CD14-positive monocyte (primary cell): ENCODE data around the gene CSNK1D. TPM values are rescaled to one million over a fixed set of nuclear protein-coding genes. Genes with fewer than 3 reads are reported as not detected.
A peak's percentile ranks its signal among the peaks of the same experiment; 100 is the strongest.

Source experiments
- DNase-seq, 3 donors: peaks; one replicate each; pipeline ENCODE4 v3.0.0-alpha.2; 2011 to 2022
- H2AFZ ChIP-seq: 2 replicates; pipeline ENCODE4 v1.6.0; 2012; ENCODE audit warnings: mild to moderate bottlenecking, low read depth, low read length, inconsistent platforms; ENCODE audit not compliant: insufficient read depth, poor library complexity, severe bottlenecking
- H3K27ac ChIP-seq, 2 donors: 1 replicate in 1 of 2; 2 replicates in 1 of 2; pipeline ENCODE4 v1.5.1; 2012 to 2013; ENCODE audit warnings: low read length in 2 of 2, control low read depth in 1 of 2, inconsistent platforms in 1 of 2, low read depth in 1 of 2, mild to moderate bottlenecking in 1 of 2
- H3K27me3 ChIP-seq, 2 donors: one replicate each; pipeline versions ENCODE4 v1.6.0 to v1.6.1; 2011 to 2013; ENCODE audit warnings: low read length in 2 of 2; ENCODE audit not compliant: control insufficient read depth in 2 of 2, insufficient read depth in 2 of 2
- H3K36me3 ChIP-seq, 2 donors: replicated peaks in 1 of 2; 1 replicate in 1 of 2; 2 replicates in 1 of 2; pipeline versions ENCODE4 v1.5.1 to v1.6.1; 2012 to 2013; ENCODE audit warnings: low read length in 2 of 2, control low read depth in 1 of 2, inconsistent platforms in 1 of 2, mild to moderate bottlenecking in 1 of 2; ENCODE audit not compliant: insufficient read depth in 2 of 2, control insufficient read depth in 1 of 2
- H3K4me1 ChIP-seq, 2 donors: 1 replicate in 1 of 2; 2 replicates in 1 of 2; pipeline versions ENCODE4 v1.5.1 to v1.6.1; 2012 to 2013; ENCODE audit warnings: low read length in 2 of 2, control low read depth in 1 of 2, inconsistent platforms in 1 of 2, mild to moderate bottlenecking in 1 of 2, moderate library complexity in 1 of 2; ENCODE audit not compliant: insufficient read depth in 2 of 2, control insufficient read depth in 1 of 2
- H3K4me2 ChIP-seq: replicated peaks from 2 replicates; pipeline ENCODE3; 2012; ENCODE audit warnings: low read length, moderate library complexity, mild to moderate bottlenecking; ENCODE audit not compliant: poor library complexity, severe bottlenecking; ENCODE audit errors: extremely low read depth
- H3K4me3 ChIP-seq, 3 experiments: fragments of 200-600 bp in 1 of 3; sonication (generic) in 1 of 3; replicated peaks in 1 of 3; 1 replicate in 2 of 3; 2 replicates in 1 of 3; pipeline ENCODE4 v1.5.1; 2011 to 2013; ENCODE audit warnings: low read length in 3 of 3, mild to moderate bottlenecking in 3 of 3, control low read depth in 2 of 3, low read depth in 2 of 3, inconsistent platforms in 1 of 3, moderate library complexity in 1 of 3
- H3K79me2 ChIP-seq: 2 replicates; pipeline ENCODE4 v1.6.0; 2012; ENCODE audit warnings: mild to moderate bottlenecking, control low read depth, inconsistent platforms, low read length, moderate library complexity; ENCODE audit not compliant: insufficient read depth
- H3K9ac ChIP-seq: 2 replicates; pipeline ENCODE4 v1.6.0; 2017; ENCODE audit warnings: low read length, mild to moderate bottlenecking; ENCODE audit not compliant: insufficient read depth, poor library complexity, severe bottlenecking
- H3K9me3 ChIP-seq, 2 donors: replicated peaks in 1 of 2; 1 replicate in 1 of 2; 2 replicates in 1 of 2; pipeline versions ENCODE4 v1.5.1 to v1.6.1; 2012 to 2013; ENCODE audit warnings: low read length in 2 of 2, control low read depth in 1 of 2; ENCODE audit not compliant: control insufficient read depth in 1 of 2, insufficient read depth in 1 of 2
- H4K20me1 ChIP-seq: 2 replicates; pipeline ENCODE4 v1.6.0; 2012; ENCODE audit warnings: mild to moderate bottlenecking, low read length, control low read depth, moderate library complexity; ENCODE audit not compliant: insufficient read depth
- H3K27ac Mint-ChIP-seq, 7 donors: one replicate each; pipeline ENCODE4 v1.8.0; 2020; ENCODE audit warnings: mild to moderate bottlenecking in 7 of 7, mixed read lengths in 7 of 7, moderate library complexity in 6 of 7, inconsistent platforms in 2 of 7
- H3K27me3 Mint-ChIP-seq, 3 donors: one replicate each; pipeline ENCODE4 v1.8.0; 2021 to 2022; ENCODE audit warnings: low read depth in 3 of 3, mild to moderate bottlenecking in 3 of 3, mixed read lengths in 3 of 3, moderate library complexity in 3 of 3, inconsistent platforms in 1 of 3
- H3K36me3 Mint-ChIP-seq, 2 donors: one replicate each; pipeline ENCODE4 v1.8.0; 2020; ENCODE audit warnings: mixed read lengths in 2 of 2, inconsistent platforms in 1 of 2, mild to moderate bottlenecking in 1 of 2
- H3K4me1 Mint-ChIP-seq: one replicate; pipeline ENCODE4 v1.8.0; 2020; ENCODE audit warnings: mild to moderate bottlenecking, mixed read lengths
- H3K4me3 Mint-ChIP-seq, 2 donors: one replicate each; pipeline ENCODE4 v1.8.0; 2020; ENCODE audit warnings: mild to moderate bottlenecking in 2 of 2, mixed read lengths in 2 of 2, moderate library complexity in 1 of 2
- H3K9me3 Mint-ChIP-seq, 7 donors: one replicate each; pipeline ENCODE4 v1.8.0; 2020 to 2022; ENCODE audit warnings: mixed read lengths in 7 of 7, mild to moderate bottlenecking in 6 of 7, moderate library complexity in 6 of 7, inconsistent platforms in 2 of 7
- WGBS: methylation state at CpG from one replicate; pipeline ENCODE4 v1.1.5; 2013; ENCODE audit warnings: missing lambda C conversion rate; ENCODE audit not compliant: insufficient coverage; 5-methylcytosine and 5-hydroxymethylcytosine counted together
- intact Hi-C, 2 donors: fragments of 100-400 bp; cut with micrococcal nuclease; formaldehyde crosslinking; loops; one replicate each; pipeline versions ENCODE4 v1.15.0 to v1.15.1; 2023
- polyA plus RNA-seq, 3 donors: library from polyadenylated mRNA; depleted of rRNA in 1 of 3; unstranded in 2 of 3; stranded (reverse) in 1 of 3; fragments of 300-500 nt in 2 of 3; fragments of >200 nt in 1 of 3; fragmentation: Illumina TruSeq in 2 of 3; gene quantifications; 1 replicate in 2 of 3; 2 replicates in 1 of 3; pipeline ENCODE4 v1.2.3, GENCODE V29; 2012 to 2021
- TF ChIP-seq, protein P1 (sequence below): fragments of 200-600 bp; IDR thresholded peaks from one replicate; pipeline ENCODE4 v1.8.0; 2022; ENCODE audit warnings: antibody characterized with exemption, mild to moderate bottlenecking

Gene CSNK1D
- polyA plus RNA-seq, 3 donors: 47.0 to 299 (median 60.9) TPM

- WGBS: 22% methylated on average over 23 of the region's 27 CpGs
- Histone ChIP-seq H3K79me2 (peaks cover 88% of the 10 kb centered on the region), H3K36me3 (peaks cover 60 to 68% of the 10 kb centered on the region in 2 donors), H2AFZ (no peak overlapping the region), H4K20me1 (peaks cover 100% of the 10 kb centered on the region), H3K9ac (peak overlapping the region; percentile 43), H3K4me2 (peak overlapping the region; percentile 70), H3K4me1 (peaks cover 72 to 76% of the 10 kb centered on the region in 2 donors), H3K27ac (peak overlapping the region; percentile 63 to 74), H3K27me3 (no peaks in the 10 kb centered on the region), H3K9me3 (no peaks in the 10 kb centered on the region), H3K4me3 (peak overlapping the region in 1 of 3 experiments; percentile 55)
- Mint-ChIP-seq H3K4me3 (peak overlapping the region; percentile 37 to 69), H3K27ac (peak overlapping the region; percentile 80 to 93 (median 87)), H3K4me1 (peaks cover 81% of the 10 kb centered on the region), H3K27me3 (peaks cover 0 to 6% (median 0%) of the 10 kb centered on the region in 3 donors), H3K36me3 (peaks cover 48 to 60% of the 10 kb centered on the region in 2 donors), H3K9me3 (no peaks in the 10 kb centered on the region)
- peak; percentile 89 to 96 (median 94) for DNase-seq
- intact Hi-C loops: loop anchor here (5.0 kb wide), 2 partner anchors 34 to 81 kb away; no protein-coding TSS in a partner anchor
- TF ChIP-seq, protein P1, sequence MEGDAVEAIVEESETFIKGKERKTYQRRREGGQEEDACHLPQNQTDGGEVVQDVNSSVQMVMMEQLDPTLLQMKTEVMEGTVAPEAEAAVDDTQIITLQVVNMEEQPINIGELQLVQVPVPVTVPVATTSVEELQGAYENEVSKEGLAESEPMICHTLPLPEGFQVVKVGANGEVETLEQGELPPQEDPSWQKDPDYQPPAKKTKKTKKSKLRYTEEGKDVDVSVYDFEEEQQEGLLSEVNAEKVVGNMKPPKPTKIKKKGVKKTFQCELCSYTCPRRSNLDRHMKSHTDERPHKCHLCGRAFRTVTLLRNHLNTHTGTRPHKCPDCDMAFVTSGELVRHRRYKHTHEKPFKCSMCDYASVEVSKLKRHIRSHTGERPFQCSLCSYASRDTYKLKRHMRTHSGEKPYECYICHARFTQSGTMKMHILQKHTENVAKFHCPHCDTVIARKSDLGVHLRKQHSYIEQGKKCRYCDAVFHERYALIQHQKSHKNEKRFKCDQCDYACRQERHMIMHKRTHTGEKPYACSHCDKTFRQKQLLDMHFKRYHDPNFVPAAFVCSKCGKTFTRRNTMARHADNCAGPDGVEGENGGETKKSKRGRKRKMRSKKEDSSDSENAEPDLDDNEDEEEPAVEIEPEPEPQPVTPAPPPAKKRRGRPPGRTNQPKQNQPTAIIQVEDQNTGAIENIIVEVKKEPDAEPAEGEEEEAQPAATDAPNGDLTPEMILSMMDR: no peak
Measured at GRCh38 chr17:82241183-82241925, 32.1 kb downstream of the CSNK1D start.

DNA sequence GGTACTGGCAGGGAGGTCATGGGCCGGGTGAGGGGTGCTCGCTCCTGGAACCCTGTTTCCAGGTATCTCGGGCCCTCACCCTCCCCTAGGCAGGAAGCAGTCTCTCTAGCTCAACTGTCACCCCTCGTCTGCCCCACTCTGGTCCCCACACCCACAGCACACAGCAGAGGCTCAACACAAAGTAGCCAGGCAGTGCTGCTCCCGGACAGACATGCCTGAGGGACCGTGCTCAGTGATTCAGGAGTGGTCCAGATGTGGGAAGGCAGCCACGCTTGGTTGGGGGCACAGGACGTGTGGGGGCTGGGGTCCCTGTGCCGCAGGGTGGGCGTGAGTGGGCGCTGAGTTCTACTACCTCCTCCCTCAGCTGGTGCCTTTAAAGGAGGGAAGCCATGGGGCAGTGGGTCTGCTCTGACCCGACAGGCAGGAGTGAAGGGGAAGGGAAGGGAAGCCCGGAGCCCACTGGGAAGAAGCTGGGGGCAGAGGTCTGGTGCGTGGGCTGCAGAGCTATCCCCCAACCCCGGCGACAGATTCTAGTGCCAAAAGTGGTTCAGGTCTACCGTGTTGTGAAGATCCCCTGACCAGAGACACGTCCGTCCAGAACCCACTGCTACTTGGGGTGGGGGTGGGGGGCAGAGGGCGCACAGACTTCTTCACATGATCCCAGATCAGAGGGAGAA is 32.9 kb downstream of the CSNK1D start:
- peaks cover 85% of the 10 kb centered on the region for H3K4me1 Mint-ChIP-seq
- peak overlapping the region in 1 of 3 experiments; percentile 55 for H3K4me3 ChIP-seq

More for the DNA sequence above, 32.9 kb downstream of the CSNK1D start:
- peaks cover 60 to 68% of the 10 kb centered on the region in 2 donors for H3K36me3 ChIP-seq
- H3K36me3 Mint-ChIP-seq: peaks cover 43 to 59% of the 10 kb centered on the region in 2 donors
- H3K9ac ChIP-seq: peak overlapping the region; percentile 43
- H3K4me2 ChIP-seq: peak overlapping the region; percentile 70
- H3K27me3 ChIP-seq: no peaks in the 10 kb centered on the region
- intact Hi-C loops: loop anchor here (5.0 kb wide), 2 partner anchors 33 to 82 kb away; no protein-coding TSS in a partner anchor
- H3K4me1 ChIP-seq: peaks cover 79 to 84% of the 10 kb centered on the region in 2 donors
- no peaks in the 10 kb centered on the region for H3K9me3 Mint-ChIP-seq
- H4K20me1 ChIP-seq: peaks cover 100% of the 10 kb centered on the region
- peak overlapping the region; percentile 63 to 74 for H3K27ac ChIP-seq
- peak in 1 of 3 donors; percentile 15 for DNase-seq
- TF ChIP-seq, protein P1: no peak
- H3K27ac Mint-ChIP-seq: peak overlapping the region; percentile 77 to 93 (median 87)
- peak overlapping the region; percentile 37 to 69 for H3K4me3 Mint-ChIP-seq
- H3K27me3 Mint-ChIP-seq: peaks cover 0 to 6% (median 0%) of the 10 kb centered on the region in 3 donors
- H2AFZ ChIP-seq: no peak overlapping the region
- WGBS: 62% methylated on average over 10 of the region's 20 CpGs
- H3K79me2 ChIP-seq: peaks cover 88% of the 10 kb centered on the region
- H3K9me3 ChIP-seq: no peaks in the 10 kb centered on the region
